LNCAP (cell line): ENCODE results near the gene NMRK1.

ENCODE experiments used
- CTCF ChIP-seq: fragments of 450-650 bp; IDR thresholded peaks from 2 replicates; pipeline ENCODE4 v1.5.1; 2017; ENCODE audit warnings: mild to moderate bottlenecking

Gene NMRK1

GRCh38 chr9:75102177-75102790 lies 14.3 kb upstream of the NMRK1 start:
- TF ChIP-seq CTCF: no peak

GRCh38 chr9:75101004-75101588 lies 13.1 kb upstream of the NMRK1 start:
- no peak for TF ChIP-seq CTCF

- TF ChIP-seq CTCF: no peak
These were observed 8.8 kb upstream of the NMRK1 start for GRCh38 chr9:75096796-75097195.

- TF ChIP-seq CTCF: no peak
These were observed 4.8 kb upstream of the NMRK1 start for GRCh38 chr9:75092766-75093165.

- TF ChIP-seq CTCF: no peak
These were observed 2.6 kb upstream of the NMRK1 start for GRCh38 chr9:75090579-75090978.

GRCh38 chr9:75089373-75089766 lies 1.4 kb upstream of the NMRK1 start:
- TF ChIP-seq CTCF: no peak

GRCh38 chr9:75088646-75089372 lies 854 bp upstream of the NMRK1 start:
- no peak for TF ChIP-seq CTCF
